Measurements from ENCODE around the gene OBP2B.
"Not testable (repeated sequence)": the region's sequence is repeated elsewhere in the genome, so short reads cannot be mapped to it uniquely, and the experiment has no call there.

Gene OBP2B

GRCh38 chr9:133208171-133208879 lies 725 bp downstream of the OBP2B start:
- H3K36me3 Mint-ChIP-seq (ENCODE audit: insufficient read depth); H3K4me1 Mint-ChIP-seq; H3K9me3 Mint-ChIP-seq; DNase-seq (ENCODE audit: low spot score in 2 of 2); H3K27ac Mint-ChIP-seq (ENCODE audit: low read depth); ATAC-seq (replicated peaks; ENCODE audit: extremely low read depth, poor library complexity, severe bottlenecking); H3K4me3 Mint-ChIP-seq: not testable (repeated sequence)
- H3K27me3 Mint-ChIP-seq = peaks cover 52% of the 10 kb centered on the region

- no peak overlapping the region for H3K4me3 Mint-ChIP-seq
- H3K27me3 Mint-ChIP-seq = peaks cover 59% of the 10 kb centered on the region
- H3K4me1 Mint-ChIP-seq = no peaks in the 10 kb centered on the region
- no peaks in the 10 kb centered on the region for H3K36me3 Mint-ChIP-seq (ENCODE audit: insufficient read depth)
- DNase-seq (ENCODE audit: low spot score in 2 of 2) (no peak), ATAC-seq (replicated peaks; ENCODE audit: extremely low read depth, poor library complexity, severe bottlenecking) (no peak)
- H3K9me3 Mint-ChIP-seq = no peaks in the 10 kb centered on the region
- no peak overlapping the region for H3K27ac Mint-ChIP-seq (ENCODE audit: low read depth)
Measured at GRCh38 chr9:133207540-133208170, 1.4 kb downstream of the OBP2B start.

GRCh38 chr9:133207021-133207531 lies 2.0 kb downstream of the OBP2B start:
- Mint-ChIP-seq H3K4me1 (no peaks in the 10 kb centered on the region), H3K27me3 (peaks cover 62% of the 10 kb centered on the region), H3K27ac (ENCODE audit: low read depth) (no peak overlapping the region), H3K4me3 (no peak overlapping the region), H3K36me3 (ENCODE audit: insufficient read depth) (no peaks in the 10 kb centered on the region), H3K9me3 (no peaks in the 10 kb centered on the region)
- no peak for ATAC-seq (replicated peaks; ENCODE audit: extremely low read depth, poor library complexity, severe bottlenecking)
- DNase-seq (ENCODE audit: low spot score in 2 of 2) = no peak

- Mint-ChIP-seq H3K9me3 (no peaks in the 10 kb centered on the region), H3K36me3 (ENCODE audit: insufficient read depth) (no peaks in the 10 kb centered on the region), H3K4me1 (no peaks in the 10 kb centered on the region), H3K27ac (ENCODE audit: low read depth) (no peak overlapping the region), H3K27me3 (peaks cover 60% of the 10 kb centered on the region), H3K4me3 (no peak overlapping the region)
- no peak for ATAC-seq (replicated peaks; ENCODE audit: extremely low read depth, poor library complexity, severe bottlenecking)
- DNase-seq (ENCODE audit: low spot score in 2 of 2) = no peak
Measured at GRCh38 chr9:133205996-133206931, 2.8 kb downstream of the OBP2B start.

DNA sequence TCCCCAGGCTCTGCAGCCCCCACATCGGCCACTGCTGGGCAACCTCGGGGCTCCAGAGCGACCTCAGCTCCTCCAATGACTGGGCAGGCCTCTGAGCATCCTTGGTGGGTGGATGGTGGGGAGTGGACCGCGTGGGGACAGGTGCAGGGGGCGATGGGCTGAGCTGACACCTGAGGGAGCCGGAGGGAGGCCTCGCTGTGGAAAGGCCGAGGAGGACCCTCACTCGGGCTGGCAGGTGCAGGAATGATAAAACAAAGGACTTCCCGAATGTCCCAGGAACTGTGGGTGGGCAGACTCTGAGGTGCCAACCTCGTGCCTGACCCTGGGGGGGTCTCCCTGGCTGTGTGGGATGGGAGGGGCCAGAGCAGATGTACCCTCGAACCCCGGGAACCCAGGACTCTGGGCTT lies 3.6 kb downstream of the OBP2B start:
- ATAC-seq (replicated peaks; ENCODE audit: extremely low read depth, poor library complexity, severe bottlenecking); H3K4me1 Mint-ChIP-seq; H3K4me3 Mint-ChIP-seq; H3K9me3 Mint-ChIP-seq; H3K27ac Mint-ChIP-seq (ENCODE audit: low read depth); DNase-seq (ENCODE audit: low spot score in 2 of 2); H3K36me3 Mint-ChIP-seq (ENCODE audit: insufficient read depth): not testable (repeated sequence)
- peaks cover 54% of the 10 kb centered on the region for H3K27me3 Mint-ChIP-seq

- no peak overlapping the region for H3K4me3 Mint-ChIP-seq
- peaks cover 3% of the 10 kb centered on the region for H3K4me1 Mint-ChIP-seq
- no peak overlapping the region for H3K27ac Mint-ChIP-seq (ENCODE audit: low read depth)
- DNase-seq (ENCODE audit: low spot score in 2 of 2) (no peak), ATAC-seq (replicated peaks; ENCODE audit: extremely low read depth, poor library complexity, severe bottlenecking) (no peak)
- H3K36me3 Mint-ChIP-seq (ENCODE audit: insufficient read depth) = no peaks in the 10 kb centered on the region
- H3K27me3 Mint-ChIP-seq = peaks cover 54% of the 10 kb centered on the region
- H3K9me3 Mint-ChIP-seq = no peaks in the 10 kb centered on the region
Measured at GRCh38 chr9:133204993-133205336, 4.1 kb downstream of the OBP2B start.

GRCh38 chr9:133204335-133204992 lies 4.6 kb downstream of the OBP2B start:
- ATAC-seq (replicated peaks; ENCODE audit: extremely low read depth, poor library complexity, severe bottlenecking) (no peak), DNase-seq (ENCODE audit: low spot score in 2 of 2) (no peak)
- Mint-ChIP-seq H3K36me3 (ENCODE audit: insufficient read depth) (no peaks in the 10 kb centered on the region), H3K27ac (ENCODE audit: low read depth) (no peak overlapping the region), H3K4me1 (peaks cover 5% of the 10 kb centered on the region), H3K4me3 (no peak overlapping the region), H3K9me3 (no peaks in the 10 kb centered on the region), H3K27me3 (peaks cover 54% of the 10 kb centered on the region)

GRCh38 chr9:133203506-133204075 lies 5.5 kb downstream of the OBP2B start:
- no peak for ATAC-seq (replicated peaks; ENCODE audit: extremely low read depth, poor library complexity, severe bottlenecking)
- H3K27me3 Mint-ChIP-seq = peaks cover 58% of the 10 kb centered on the region
- no peak for DNase-seq (ENCODE audit: low spot score in 2 of 2)
- H3K36me3 Mint-ChIP-seq (ENCODE audit: insufficient read depth) = no peaks in the 10 kb centered on the region
- H3K27ac Mint-ChIP-seq (ENCODE audit: low read depth) = no peak overlapping the region
- no peak overlapping the region for H3K4me3 Mint-ChIP-seq
- no peaks in the 10 kb centered on the region for H3K9me3 Mint-ChIP-seq
- H3K4me1 Mint-ChIP-seq = peaks cover 5% of the 10 kb centered on the region

DNA sequence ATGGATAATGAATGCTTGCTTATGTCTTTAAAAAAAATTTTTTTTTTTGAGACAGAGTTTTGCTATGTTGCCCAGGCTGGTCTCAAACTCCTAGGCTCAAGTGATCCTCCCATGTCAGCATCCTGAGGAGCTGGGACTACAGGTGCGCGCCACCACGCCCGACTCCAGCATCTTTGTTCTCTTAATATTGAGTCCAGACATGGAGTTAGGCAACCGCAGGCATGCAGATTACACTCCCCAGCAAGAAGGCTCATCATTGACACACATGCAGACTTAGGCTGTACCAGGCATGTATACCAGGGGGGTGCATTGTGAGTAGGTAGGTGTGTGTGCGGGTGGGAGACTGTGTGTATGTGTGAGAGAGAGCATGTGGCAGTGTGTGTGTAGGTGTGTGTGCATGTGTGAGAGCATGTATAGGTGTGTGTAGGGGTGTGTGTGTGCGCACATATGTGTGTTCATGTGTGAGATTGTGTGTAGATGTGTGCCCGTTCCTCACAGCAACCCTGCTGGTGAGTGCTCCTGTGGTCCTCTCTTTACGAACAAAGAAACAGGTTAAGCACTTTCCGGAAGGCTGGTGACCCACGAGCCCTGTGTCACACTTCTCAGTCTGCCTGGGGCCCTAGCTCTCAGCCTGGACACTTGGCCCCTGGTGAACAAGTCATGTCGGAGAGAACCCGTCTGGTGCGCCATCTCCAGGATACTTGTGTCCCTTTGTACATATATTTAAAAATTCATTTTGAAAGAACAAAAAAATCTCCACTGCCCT lies 6.2 kb downstream of the OBP2B start:
- ATAC-seq (replicated peaks; ENCODE audit: extremely low read depth, poor library complexity, severe bottlenecking) (no peak), DNase-seq (ENCODE audit: low spot score in 2 of 2) (no peak)
- Mint-ChIP-seq H3K4me1 (peaks cover 5% of the 10 kb centered on the region), H3K27me3 (peaks cover 62% of the 10 kb centered on the region), H3K27ac (ENCODE audit: low read depth) (no peak overlapping the region), H3K4me3 (no peak overlapping the region), H3K9me3 (no peaks in the 10 kb centered on the region), H3K36me3 (ENCODE audit: insufficient read depth) (no peaks in the 10 kb centered on the region)

DNA sequence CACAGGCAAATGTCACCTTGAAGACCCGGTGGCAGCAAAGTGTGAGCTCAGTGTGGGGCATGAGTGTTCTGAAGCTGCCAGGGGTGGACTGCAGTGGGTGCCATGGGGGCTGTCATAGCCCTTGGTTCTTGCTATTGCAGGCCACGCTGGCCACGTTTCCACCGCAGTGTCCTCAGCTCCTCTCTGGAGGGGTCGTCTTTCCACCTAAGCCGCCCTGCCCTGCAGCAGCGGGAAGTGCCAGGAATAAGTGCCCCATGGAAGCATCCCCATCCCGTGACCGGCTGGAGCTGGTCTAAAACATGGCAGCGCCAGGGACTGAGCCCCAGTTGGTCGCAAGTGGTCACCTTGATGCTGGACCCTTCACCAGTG lies 6.9 kb downstream of the OBP2B start:
- H3K27ac Mint-ChIP-seq (ENCODE audit: low read depth) = no peak overlapping the region
- ATAC-seq (replicated peaks; ENCODE audit: extremely low read depth, poor library complexity, severe bottlenecking) = no peak
- peaks cover 69% of the 10 kb centered on the region for H3K27me3 Mint-ChIP-seq
- H3K36me3 Mint-ChIP-seq (ENCODE audit: insufficient read depth) = no peaks in the 10 kb centered on the region
- no peaks in the 10 kb centered on the region for H3K9me3 Mint-ChIP-seq
- H3K4me3 Mint-ChIP-seq = no peak overlapping the region
- peaks cover 5% of the 10 kb centered on the region for H3K4me1 Mint-ChIP-seq
- DNase-seq (ENCODE audit: low spot score in 2 of 2) = no peak

DNA sequence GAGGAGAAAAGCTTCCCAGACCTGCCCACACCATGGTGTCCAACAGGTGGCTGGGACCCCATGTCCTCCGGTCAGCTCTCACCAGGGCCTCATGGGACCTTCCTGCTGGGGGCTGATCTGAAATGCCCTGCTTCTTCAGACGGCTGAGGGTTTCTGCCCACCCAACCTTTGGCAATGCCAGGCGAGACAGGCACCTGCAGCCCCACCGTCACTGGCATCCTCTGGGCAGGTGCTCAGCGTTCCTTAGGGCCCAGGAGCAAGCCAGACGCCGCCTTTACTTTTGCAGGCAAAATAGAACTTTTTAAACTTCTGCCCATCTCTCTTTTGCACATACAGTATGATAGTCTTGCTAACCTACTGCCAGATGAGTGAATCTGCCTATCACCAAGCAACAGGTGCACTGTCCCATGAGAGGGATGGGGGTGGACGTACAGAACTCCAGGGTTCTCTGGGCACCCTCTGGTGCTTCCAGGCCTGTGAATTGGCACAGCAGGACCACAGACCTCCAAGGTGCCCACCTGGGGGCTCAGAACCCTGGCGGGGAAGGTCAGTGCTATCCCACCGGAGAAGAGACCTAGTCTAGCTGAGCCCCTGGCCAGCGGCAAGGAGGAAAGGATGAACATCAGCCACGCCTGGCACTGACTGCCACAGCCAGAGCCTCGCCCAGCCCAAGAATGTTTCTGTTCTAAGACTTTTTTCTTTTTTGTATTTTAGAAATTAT lies 7.5 kb downstream of the OBP2B start:
- no peak for DNase-seq (ENCODE audit: low spot score in 2 of 2)
- H3K27me3 Mint-ChIP-seq = peaks cover 74% of the 10 kb centered on the region
- no peak overlapping the region for H3K27ac Mint-ChIP-seq (ENCODE audit: low read depth)
- no peak overlapping the region for H3K4me3 Mint-ChIP-seq
- H3K4me1 Mint-ChIP-seq = peaks cover 5% of the 10 kb centered on the region
- no peak for ATAC-seq (replicated peaks; ENCODE audit: extremely low read depth, poor library complexity, severe bottlenecking)
- no peaks in the 10 kb centered on the region for H3K9me3 Mint-ChIP-seq
- no peaks in the 10 kb centered on the region for H3K36me3 Mint-ChIP-seq (ENCODE audit: insufficient read depth)
